Iris pigment epithelial cell (primary cell): ENCODE results near the gene SNX17.
"Not testable (repeated sequence)": the region's sequence is repeated elsewhere in the genome, so short reads cannot be mapped to it uniquely, and the experiment has no call there.

Experiments used
- DNase-seq: peaks from one replicate; pipeline ENCODE4 v3.0.0-alpha.2; 2011; ENCODE audit warnings: low read depth

Gene SNX17, protein sequence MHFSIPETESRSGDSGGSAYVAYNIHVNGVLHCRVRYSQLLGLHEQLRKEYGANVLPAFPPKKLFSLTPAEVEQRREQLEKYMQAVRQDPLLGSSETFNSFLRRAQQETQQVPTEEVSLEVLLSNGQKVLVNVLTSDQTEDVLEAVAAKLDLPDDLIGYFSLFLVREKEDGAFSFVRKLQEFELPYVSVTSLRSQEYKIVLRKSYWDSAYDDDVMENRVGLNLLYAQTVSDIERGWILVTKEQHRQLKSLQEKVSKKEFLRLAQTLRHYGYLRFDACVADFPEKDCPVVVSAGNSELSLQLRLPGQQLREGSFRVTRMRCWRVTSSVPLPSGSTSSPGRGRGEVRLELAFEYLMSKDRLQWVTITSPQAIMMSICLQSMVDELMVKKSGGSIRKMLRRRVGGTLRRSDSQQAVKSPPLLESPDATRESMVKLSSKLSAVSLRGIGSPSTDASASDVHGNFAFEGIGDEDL

DNA sequence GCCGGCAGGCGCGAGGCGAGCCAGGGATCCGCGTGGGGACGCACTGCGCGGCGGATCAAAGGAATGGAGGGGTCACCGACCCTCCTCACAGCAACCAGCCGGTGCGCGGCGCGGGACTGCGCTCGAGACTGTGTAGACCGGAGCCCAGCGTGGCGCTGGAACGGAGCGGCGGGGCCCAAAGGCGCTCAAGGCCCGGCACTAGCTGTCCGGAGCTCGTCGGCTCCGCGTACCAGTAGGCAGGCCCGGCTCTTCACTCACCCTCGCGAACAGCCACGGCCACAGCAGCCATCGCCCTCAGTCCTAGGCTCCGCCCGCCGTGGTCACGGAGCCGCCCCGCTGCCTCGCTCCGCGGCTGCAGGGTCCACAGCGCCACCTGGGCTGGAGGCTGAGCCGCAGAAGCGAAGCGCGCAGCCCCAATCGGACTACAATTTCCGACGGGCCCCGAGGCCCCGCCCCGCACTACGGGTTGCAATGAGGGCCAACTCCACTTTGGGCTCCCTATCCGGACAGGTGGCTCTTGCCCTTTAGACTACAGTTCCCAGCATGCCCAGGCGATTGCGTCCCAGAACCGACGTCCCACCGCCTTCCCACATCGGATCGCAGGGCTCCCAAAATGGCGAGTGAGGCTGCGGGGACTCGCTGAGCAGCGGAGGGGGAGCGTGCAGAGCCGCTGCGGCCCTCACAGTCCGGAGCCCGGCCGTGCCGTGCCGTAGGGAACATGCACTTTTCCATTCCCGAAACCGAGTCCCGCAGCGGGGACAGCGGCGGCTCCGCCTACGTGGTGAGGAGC, at the start of gene SNX17, which contains the start of gene EIF2B4:
SNX17 (plus strand) TSS at position 591 of the 790 bp plus-strand sequence; CDS start at position 719, 128 bp downstream.
EIF2B4 (minus strand) TSS at position 313 of the 790 bp plus-strand sequence; CDS start at position 289, 24 bp downstream.
- peak; percentile 99 for DNase-seq

DNA sequence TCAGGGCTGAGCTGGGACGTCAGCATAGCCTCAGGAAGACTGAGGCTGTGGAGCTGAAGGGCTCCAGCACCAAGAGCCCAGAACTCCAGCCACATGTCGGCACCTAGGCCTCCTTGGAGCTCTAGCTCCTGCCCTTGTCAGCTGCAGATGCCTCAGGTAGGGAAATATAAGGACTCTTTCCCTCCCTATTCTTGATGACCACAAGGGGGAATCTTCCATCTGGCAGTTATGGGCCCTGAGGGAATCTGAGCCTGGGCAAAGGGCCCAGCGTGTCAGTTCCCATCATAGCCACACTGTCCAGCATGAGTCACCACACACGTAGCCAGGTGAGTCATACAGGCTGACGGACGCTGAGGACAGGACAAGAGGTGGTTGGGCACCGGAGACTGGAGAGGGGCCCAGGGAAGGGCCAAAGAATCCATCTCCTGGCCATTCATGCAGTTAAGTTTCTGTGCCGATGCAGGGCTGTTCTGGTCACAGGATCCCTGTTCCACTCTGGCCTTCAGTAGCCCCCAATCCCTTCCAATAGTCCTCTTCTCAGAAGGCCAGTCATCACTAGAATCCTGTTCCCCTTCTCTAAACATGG, 49.4 kb upstream of the SNX17 start:
- DNase-seq: peak; percentile 99

DNA sequence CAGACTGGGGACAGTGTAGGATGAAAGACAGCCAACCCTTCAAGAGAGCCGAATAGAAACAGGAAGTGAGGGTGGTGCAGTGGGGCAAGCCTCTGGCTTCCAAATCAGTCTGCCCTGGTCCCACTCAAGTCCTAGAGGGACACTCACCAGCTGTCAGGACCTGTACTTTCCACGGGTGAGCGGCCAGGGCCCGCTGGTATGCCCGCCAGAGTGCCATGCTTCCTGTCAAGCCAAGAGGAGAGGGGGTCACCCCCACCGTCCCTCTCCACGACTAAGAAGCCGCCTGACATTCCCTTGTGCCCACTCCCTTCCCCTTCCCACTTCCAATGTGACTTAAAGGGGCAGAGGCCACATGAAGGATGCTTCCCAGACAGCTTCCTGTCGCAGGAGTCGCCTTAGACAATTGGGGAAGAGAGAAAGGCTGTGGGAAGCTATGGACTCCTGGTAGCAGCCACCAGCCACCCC, 48.1 kb upstream of the SNX17 start:
- no peak for DNase-seq

DNA sequence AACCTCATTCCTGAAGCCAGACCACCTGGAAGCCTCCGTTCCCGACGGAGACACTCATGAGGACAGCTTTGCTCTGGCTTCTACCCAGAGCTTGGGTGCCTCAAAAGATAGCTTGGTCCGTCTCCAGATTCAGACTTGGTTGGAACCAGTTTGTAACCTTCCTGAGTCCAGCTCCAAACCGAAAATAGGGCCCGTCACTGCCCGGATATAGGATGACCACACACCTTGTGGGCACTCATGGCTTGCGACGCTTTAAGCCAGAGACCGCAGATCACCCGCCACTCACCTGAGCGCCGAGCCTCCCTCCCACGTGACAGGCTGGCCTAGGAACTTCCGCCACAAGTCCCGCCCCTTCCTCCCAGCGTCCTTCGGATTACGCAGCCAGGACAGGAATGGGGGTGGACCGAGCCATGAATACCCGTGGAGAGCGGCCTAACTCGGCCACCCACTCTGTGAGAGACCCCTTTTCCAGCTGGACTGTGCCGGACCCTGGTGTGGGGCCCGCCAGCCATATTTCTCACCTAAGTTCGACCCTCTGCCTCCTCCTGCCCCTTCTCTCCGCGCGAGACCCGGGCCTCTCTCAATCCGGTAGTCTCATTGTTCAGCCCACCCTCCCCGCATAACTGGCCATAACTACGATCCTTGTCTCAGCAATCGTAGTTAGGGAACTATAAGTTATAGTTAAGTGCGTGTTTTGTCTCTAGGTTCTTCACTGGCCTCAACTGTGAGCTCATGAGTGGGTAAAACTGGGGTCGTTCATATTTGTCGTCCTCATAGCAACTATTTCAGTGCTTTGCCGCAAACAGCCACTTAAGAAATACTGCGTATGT, 47.4 kb upstream of the SNX17 start, which contains the start of gene MPV17:
MPV17 (minus strand) TSS at position 332 of the 830 bp plus-strand sequence. CDS start 580 bp downstream, outside the sequence.
- DNase-seq: peak; percentile 94

- peak; percentile 26 for DNase-seq
Observed at GRCh38 chr2:27323596-27324285, 46.7 kb upstream of the SNX17 start.

- DNase-seq: no peak
Observed at GRCh38 chr2:27324720-27325119, 45.7 kb upstream of the SNX17 start.

- no peak for DNase-seq
Observed at GRCh38 chr2:27335311-27335710, 35.1 kb upstream of the SNX17 start.

DNA sequence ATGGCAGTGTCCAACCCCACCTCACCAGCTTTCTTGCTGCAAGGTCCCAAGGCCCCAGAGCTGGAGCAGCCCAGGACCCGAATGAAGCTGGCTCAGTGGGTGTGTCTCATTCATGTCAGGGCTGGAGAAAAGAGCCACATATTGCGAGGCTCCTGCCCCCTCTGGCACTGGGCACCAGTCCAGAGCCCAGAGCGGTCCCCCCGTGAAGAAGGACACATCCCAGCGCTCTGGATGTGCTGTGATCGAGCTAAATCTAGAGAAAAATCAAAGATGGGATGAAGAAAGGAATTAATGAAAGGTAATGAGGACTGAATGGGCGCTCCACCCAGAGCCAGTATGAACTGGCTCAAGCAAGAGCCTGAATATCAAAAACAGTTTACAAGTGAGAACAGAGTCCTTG, 34.2 kb upstream of the SNX17 start:
- DNase-seq: no peak

GRCh38 chr2:27347641-27348040, 22.8 kb upstream of the SNX17 start:
- no peak for DNase-seq

GRCh38 chr2:27350106-27350693, 20.2 kb upstream of the SNX17 start:
- DNase-seq: no peak

GRCh38 chr2:27351802-27352598, 18.4 kb upstream of the SNX17 start:
- no peak for DNase-seq

DNA sequence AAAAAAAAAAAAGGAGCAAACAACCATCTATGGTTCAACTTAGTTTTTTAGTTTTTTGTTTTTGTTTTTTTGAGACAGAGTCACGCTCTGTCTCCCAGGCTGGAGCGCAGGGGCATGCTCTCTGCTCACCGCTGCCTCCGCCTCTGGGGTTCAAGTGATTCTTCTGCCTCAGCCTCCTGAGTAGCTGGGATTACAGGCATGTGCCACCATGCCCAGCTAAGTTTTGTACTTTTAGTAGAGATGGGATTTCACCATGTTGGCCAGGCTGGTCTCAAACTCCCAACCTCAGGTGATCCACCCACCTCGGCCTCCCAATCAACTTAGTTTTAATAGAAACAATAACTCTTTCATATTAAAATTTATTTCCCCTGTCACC, 17.0 kb upstream of the SNX17 start:
- DNase-seq: not testable (repeated sequence)

GRCh38 chr2:27353762-27354596, 16.4 kb upstream of the SNX17 start:
- peak; percentile 80 for DNase-seq

- DNase-seq: no peak
Observed at GRCh38 chr2:27354597-27354927, 15.9 kb upstream of the SNX17 start.

- DNase-seq: peak; percentile 70
Observed at GRCh38 chr2:27356056-27356381, 14.4 kb upstream of the SNX17 start.

GRCh38 chr2:27356382-27357181, 13.8 kb upstream of the SNX17 start, which contains the start of gene GTF3C2:
TSS of gene GTF3C2 (minus strand) at chr2:27356764. CDS start at chr2:27343554, 13,210 bp downstream.
- DNase-seq: peak; percentile 97

DNA sequence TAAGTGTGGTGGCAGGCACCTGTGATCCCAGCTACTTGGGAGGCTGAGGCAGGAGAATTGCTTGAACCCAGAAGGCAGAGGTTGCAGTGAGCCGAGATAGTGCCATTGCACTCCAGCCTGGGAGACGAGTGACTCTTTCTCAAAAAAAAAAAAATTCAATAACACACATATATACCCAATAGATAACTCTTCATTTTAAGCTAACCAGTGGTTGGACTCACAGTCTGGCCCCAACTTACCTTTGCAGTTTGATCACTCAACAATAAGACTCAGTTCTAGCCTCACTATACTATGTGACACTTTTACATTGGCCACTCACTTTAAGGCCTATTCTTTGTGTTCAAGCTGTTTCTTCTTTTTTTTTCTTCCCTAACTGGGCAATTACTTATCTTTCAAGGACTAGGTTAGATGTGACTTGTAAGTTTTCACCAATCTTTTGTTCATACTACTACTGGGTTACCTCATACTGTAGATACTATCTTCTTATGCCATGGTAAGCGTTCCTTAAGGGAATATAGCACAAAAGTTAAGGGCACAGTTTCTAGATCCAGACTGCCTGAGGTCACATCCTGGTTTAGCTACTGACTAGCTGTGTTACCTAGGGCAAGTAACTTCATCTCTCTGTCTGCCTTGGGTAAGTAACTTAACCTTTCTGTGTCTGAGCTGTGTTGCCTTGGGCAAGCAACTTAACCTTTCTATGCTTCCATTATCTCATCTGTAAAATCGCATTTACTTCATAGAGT, 7.6 kb upstream of the SNX17 start:
- no peak for DNase-seq
